Measurements from ENCODE around the gene RCAN3. TPM values are rescaled to one million over a fixed set of nuclear protein-coding genes. Genes with fewer than 3 reads are reported as not detected.

The RCAN3 gene
- total and polyA plus RNA-seq, 8 donors, result 4.0 to 14.2 (median 11.9) TPM

- FAIRE-seq (no peak), DNase-seq (no peak), ATAC-seq (no peak)
- H3K27me3 ChIP-seq, result no peaks in the 10 kb centered on the region
- H3K27ac ChIP-seq, result no peak overlapping the region
- H3K4me1 ChIP-seq, result peaks cover 0 to 21% (median 4%) of the 10 kb centered on the region in 3 donors
- H3K9me3 ChIP-seq, result no peaks in the 10 kb centered on the region
- WGBS, 2 donors, result 72 to 77% methylated on average over 5 of the region's 5 CpGs
- no peaks in the 10 kb centered on the region for H3K36me3 ChIP-seq
- intact Hi-C loops (cut with DNase I), result no loop called here
- no peak overlapping the region for H3K4me3 ChIP-seq
- TF ChIP-seq, protein P1, sequence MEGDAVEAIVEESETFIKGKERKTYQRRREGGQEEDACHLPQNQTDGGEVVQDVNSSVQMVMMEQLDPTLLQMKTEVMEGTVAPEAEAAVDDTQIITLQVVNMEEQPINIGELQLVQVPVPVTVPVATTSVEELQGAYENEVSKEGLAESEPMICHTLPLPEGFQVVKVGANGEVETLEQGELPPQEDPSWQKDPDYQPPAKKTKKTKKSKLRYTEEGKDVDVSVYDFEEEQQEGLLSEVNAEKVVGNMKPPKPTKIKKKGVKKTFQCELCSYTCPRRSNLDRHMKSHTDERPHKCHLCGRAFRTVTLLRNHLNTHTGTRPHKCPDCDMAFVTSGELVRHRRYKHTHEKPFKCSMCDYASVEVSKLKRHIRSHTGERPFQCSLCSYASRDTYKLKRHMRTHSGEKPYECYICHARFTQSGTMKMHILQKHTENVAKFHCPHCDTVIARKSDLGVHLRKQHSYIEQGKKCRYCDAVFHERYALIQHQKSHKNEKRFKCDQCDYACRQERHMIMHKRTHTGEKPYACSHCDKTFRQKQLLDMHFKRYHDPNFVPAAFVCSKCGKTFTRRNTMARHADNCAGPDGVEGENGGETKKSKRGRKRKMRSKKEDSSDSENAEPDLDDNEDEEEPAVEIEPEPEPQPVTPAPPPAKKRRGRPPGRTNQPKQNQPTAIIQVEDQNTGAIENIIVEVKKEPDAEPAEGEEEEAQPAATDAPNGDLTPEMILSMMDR (IDR thresholded peaks at IDR 0.05), result no peak
Measured at GRCh38 chr1:24500448-24501048, 2.1 kb upstream of the RCAN3 start.

GRCh38 chr1:24501371-24502064 lies 1.1 kb upstream of the RCAN3 start:
- Histone ChIP-seq H3K4me3 (peak overlapping the region in 2 of 4 donors; percentile 70 to 71), H3K36me3 (no peaks in the 10 kb centered on the region), H3K9me3 (no peaks in the 10 kb centered on the region), H3K27me3 (no peaks in the 10 kb centered on the region), H3K4me1 (peaks cover 0 to 30% (median 13%) of the 10 kb centered on the region in 3 donors), H3K27ac (peak overlapping the region; percentile 80 to 96 (median 89))
- TF ChIP-seq, protein P1 (IDR thresholded peaks at IDR 0.05), result no peak
- intact Hi-C loops (cut with DNase I), result no loop called here
- FAIRE-seq (no peak), ATAC-seq (peak in 1 of 4 donors; percentile 6), DNase-seq (peak in 1 of 6 donors; percentile 19)
- 52 to 58% methylated on average over 16 of the region's 16 CpGs for WGBS, 2 donors

- Histone ChIP-seq H3K27ac (peak overlapping the region; percentile 80 to 96 (median 89)), H3K9me3 (no peaks in the 10 kb centered on the region), H3K36me3 (no peaks in the 10 kb centered on the region), H3K4me3 (peak overlapping the region; percentile 51 to 71 (median 66)), H3K4me1 (peaks cover 4 to 37% (median 20%) of the 10 kb centered on the region in 3 donors), H3K27me3 (no peaks in the 10 kb centered on the region)
- ATAC-seq (peak; percentile 70 to 78 (median 76)), FAIRE-seq (no peak), DNase-seq (peak; percentile 76 to 92 (median 88))
- intact Hi-C loops (cut with DNase I), result no loop called here
- WGBS, 2 donors, result 1% methylated on average over 28 to 39 of the region's 39 CpGs
- TF ChIP-seq, protein P1 (IDR thresholded peaks at IDR 0.05), result no peak
Measured at GRCh38 chr1:24502065-24502708, 449 bp upstream of the RCAN3 start.

DNA sequence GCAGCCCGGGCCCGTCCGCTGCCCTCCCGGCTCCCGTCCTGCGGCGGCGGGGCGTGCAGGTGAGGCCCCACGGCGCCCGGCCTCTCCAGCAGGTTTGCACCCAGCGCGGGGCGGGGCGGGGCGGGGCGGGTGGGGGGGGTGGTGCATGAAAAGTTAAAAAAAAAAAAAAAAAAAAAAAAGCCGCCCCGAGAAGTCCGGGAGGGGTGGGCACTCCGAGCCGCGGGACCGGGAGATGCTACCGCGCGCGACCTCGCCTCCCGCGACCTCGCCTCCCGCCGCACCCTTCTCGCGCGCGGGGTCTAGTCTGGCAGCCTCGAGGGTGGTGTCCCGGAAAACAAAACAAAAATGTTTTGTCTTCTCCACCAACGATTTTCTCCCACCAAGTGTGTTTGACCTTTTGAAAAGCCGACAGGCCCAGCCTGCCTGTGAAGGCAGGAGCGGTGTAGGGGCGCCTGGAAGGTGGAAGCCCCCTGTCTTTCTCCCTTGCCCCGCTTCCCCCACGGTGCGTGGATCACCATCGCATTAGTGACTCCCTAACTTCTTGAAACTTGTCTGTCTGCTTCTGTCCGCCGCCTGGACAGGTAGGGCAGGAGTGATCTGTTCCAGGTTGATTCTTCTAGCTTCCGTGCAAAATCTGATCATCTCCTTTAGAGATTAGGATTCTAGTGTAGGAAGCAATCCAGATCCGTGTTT lies 569 bp downstream of the RCAN3 start:
- Histone ChIP-seq H3K4me3 (peak overlapping the region; percentile 51 to 71 (median 66)), H3K4me1 (peaks cover 4 to 45% (median 30%) of the 10 kb centered on the region in 3 donors), H3K9me3 (no peaks in the 10 kb centered on the region), H3K27ac (peak overlapping the region; percentile 31 to 96 (median 89)), H3K36me3 (no peaks in the 10 kb centered on the region), H3K27me3 (no peaks in the 10 kb centered on the region)
- ATAC-seq (peak in 2 of 4 donors; percentile 32 to 33), FAIRE-seq (no peak), DNase-seq (peak in 5 of 6 donors; percentile 25 to 58 (median 37))
- WGBS, 2 donors, result 1% methylated on average over 35 to 53 of the region's 53 CpGs
- TF ChIP-seq, protein P1 (IDR thresholded peaks at IDR 0.05), result no peak
- intact Hi-C loops (cut with DNase I), result no loop called here

Measured in pancreas (tissue), 10 donors.